ENCODE results near the gene BCAM.
"Not testable (repeated sequence)": the region's sequence is repeated elsewhere in the genome, so short reads cannot be mapped to it uniquely, and the experiment has no call there.

Gene BCAM

GRCh38 chr19:44817725-44818465 lies 9.0 kb downstream of the BCAM start:
- no peak for DNase-seq
- H3K4me3 Mint-ChIP-seq = no peak overlapping the region
- H3K9me3 Mint-ChIP-seq = no peaks in the 10 kb centered on the region
- no peaks in the 10 kb centered on the region for H3K4me1 Mint-ChIP-seq (ENCODE audit: low read depth)
- H3K27me3 Mint-ChIP-seq = peaks cover 11% of the 10 kb centered on the region
- no peak overlapping the region for H3K27ac Mint-ChIP-seq
- no peaks in the 10 kb centered on the region for H3K36me3 Mint-ChIP-seq (ENCODE audit: low read depth)

- Mint-ChIP-seq H3K27me3 (peaks cover 11% of the 10 kb centered on the region), H3K27ac (no peak overlapping the region), H3K4me1 (ENCODE audit: low read depth) (no peaks in the 10 kb centered on the region), H3K9me3 (no peaks in the 10 kb centered on the region), H3K4me3 (no peak overlapping the region), H3K36me3 (ENCODE audit: low read depth) (no peaks in the 10 kb centered on the region)
- no peak for DNase-seq
Measured at GRCh38 chr19:44818466-44819031, 9.6 kb downstream of the BCAM start.

GRCh38 chr19:44819246-44819832 lies 10.4 kb downstream of the BCAM start:
- no peaks in the 10 kb centered on the region for H3K9me3 Mint-ChIP-seq
- no peak for DNase-seq
- H3K27ac Mint-ChIP-seq = no peak overlapping the region
- peaks cover 11% of the 10 kb centered on the region for H3K27me3 Mint-ChIP-seq
- H3K36me3 Mint-ChIP-seq (ENCODE audit: low read depth) = no peaks in the 10 kb centered on the region
- no peak overlapping the region for H3K4me3 Mint-ChIP-seq
- H3K4me1 Mint-ChIP-seq (ENCODE audit: low read depth) = no peaks in the 10 kb centered on the region

- H3K4me1 Mint-ChIP-seq (ENCODE audit: low read depth) = no peaks in the 10 kb centered on the region
Measured at GRCh38 chr19:44820648-44821609, 12.0 kb downstream of the BCAM start.

GRCh38 chr19:44822177-44822576 lies 13.3 kb downstream of the BCAM start:
- Mint-ChIP-seq H3K36me3 (ENCODE audit: low read depth) (no peaks in the 10 kb centered on the region), H3K4me3 (no peak overlapping the region), H3K4me1 (ENCODE audit: low read depth) (no peaks in the 10 kb centered on the region), H3K9me3 (no peaks in the 10 kb centered on the region), H3K27me3 (peaks cover 11% of the 10 kb centered on the region), H3K27ac (no peak overlapping the region)
- DNase-seq = no peak

More at GRCh38 chr19:44820648-44821609, 12.0 kb downstream of the BCAM start:
- Mint-ChIP-seq H3K4me3 (no peak overlapping the region), H3K9me3 (no peaks in the 10 kb centered on the region), H3K27ac (no peak overlapping the region), H3K36me3 (ENCODE audit: low read depth) (no peaks in the 10 kb centered on the region), H3K27me3 (peaks cover 11% of the 10 kb centered on the region)
- DNase-seq = no peak

GRCh38 chr19:44822670-44823372 lies 13.9 kb downstream of the BCAM start:
- Mint-ChIP-seq H3K27ac (no peak overlapping the region), H3K4me3 (no peak overlapping the region), H3K36me3 (ENCODE audit: low read depth) (no peaks in the 10 kb centered on the region), H3K9me3 (no peaks in the 10 kb centered on the region), H3K4me1 (ENCODE audit: low read depth) (no peaks in the 10 kb centered on the region), H3K27me3 (peaks cover 11% of the 10 kb centered on the region)
- no peak for DNase-seq

- Mint-ChIP-seq H3K4me3 (no peak overlapping the region), H3K9me3 (no peaks in the 10 kb centered on the region), H3K27me3 (peaks cover 11% of the 10 kb centered on the region), H3K36me3 (ENCODE audit: low read depth) (no peaks in the 10 kb centered on the region), H3K4me1 (ENCODE audit: low read depth) (no peaks in the 10 kb centered on the region), H3K27ac (no peak overlapping the region)
- no peak for DNase-seq
Measured at GRCh38 chr19:44823373-44823698, 14.4 kb downstream of the BCAM start.

- Mint-ChIP-seq H3K4me1 (ENCODE audit: low read depth) (no peaks in the 10 kb centered on the region), H3K27me3 (peaks cover 11% of the 10 kb centered on the region), H3K27ac (no peak overlapping the region), H3K36me3 (ENCODE audit: low read depth) (no peaks in the 10 kb centered on the region), H3K4me3 (no peak overlapping the region), H3K9me3 (no peaks in the 10 kb centered on the region)
- DNase-seq = no peak
Measured at GRCh38 chr19:44824761-44825160, 15.9 kb downstream of the BCAM start.

GRCh38 chr19:44832875-44833274 lies 24.0 kb downstream of the BCAM start:
- H3K4me1 Mint-ChIP-seq (ENCODE audit: low read depth); H3K4me3 Mint-ChIP-seq; H3K36me3 Mint-ChIP-seq (ENCODE audit: low read depth); H3K9me3 Mint-ChIP-seq; DNase-seq; H3K27me3 Mint-ChIP-seq; H3K27ac Mint-ChIP-seq: not testable (repeated sequence)

- H3K36me3 Mint-ChIP-seq (ENCODE audit: low read depth); H3K27me3 Mint-ChIP-seq; H3K9me3 Mint-ChIP-seq; H3K27ac Mint-ChIP-seq; H3K4me1 Mint-ChIP-seq (ENCODE audit: low read depth); DNase-seq; H3K4me3 Mint-ChIP-seq: not testable (repeated sequence)
Measured at GRCh38 chr19:44834399-44834798, 25.5 kb downstream of the BCAM start.

- Mint-ChIP-seq H3K4me3 (no peak overlapping the region), H3K4me1 (ENCODE audit: low read depth) (peaks cover 5% of the 10 kb centered on the region), H3K36me3 (ENCODE audit: low read depth) (no peaks in the 10 kb centered on the region), H3K27ac (no peak overlapping the region), H3K9me3 (no peaks in the 10 kb centered on the region), H3K27me3 (peaks cover 5% of the 10 kb centered on the region)
- DNase-seq = no peak
Measured at GRCh38 chr19:44839276-44839675, 30.4 kb downstream of the BCAM start.

- Mint-ChIP-seq H3K36me3 (ENCODE audit: low read depth) (no peaks in the 10 kb centered on the region), H3K27ac (no peak overlapping the region), H3K4me3 (no peak overlapping the region), H3K4me1 (ENCODE audit: low read depth) (peaks cover 14% of the 10 kb centered on the region), H3K27me3 (peaks cover 12% of the 10 kb centered on the region), H3K9me3 (no peaks in the 10 kb centered on the region)
- DNase-seq = no peak
Measured at GRCh38 chr19:44840811-44841210, 31.9 kb downstream of the BCAM start.

- Mint-ChIP-seq H3K9me3 (no peaks in the 10 kb centered on the region), H3K27me3 (peaks cover 16% of the 10 kb centered on the region), H3K4me1 (ENCODE audit: low read depth) (peaks cover 14% of the 10 kb centered on the region), H3K36me3 (ENCODE audit: low read depth) (no peaks in the 10 kb centered on the region), H3K27ac (no peak overlapping the region), H3K4me3 (no peak overlapping the region)
- no peak for DNase-seq
Measured at GRCh38 chr19:44841231-44841630, 32.3 kb downstream of the BCAM start.

- H3K36me3 Mint-ChIP-seq (ENCODE audit: low read depth) = no peaks in the 10 kb centered on the region
Measured at GRCh38 chr19:44845286-44845611, 36.3 kb downstream of the BCAM start.

More at GRCh38 chr19:44845286-44845611, 36.3 kb downstream of the BCAM start:
- Mint-ChIP-seq H3K4me1 (ENCODE audit: low read depth) (peaks cover 27% of the 10 kb centered on the region), H3K9me3 (no peaks in the 10 kb centered on the region), H3K4me3 (peak overlapping the region; percentile 82), H3K27me3 (peaks cover 34% of the 10 kb centered on the region), H3K27ac (peak overlapping the region; percentile 85)
- DNase-seq = no peak

Measured in activated T-cell treated with anti-CD3 and anti-CD28 coated beads, Interleukin-2, amount 50 U/mL, for 24 hours (primary cell).